Lung (tissue), 13 donors: ENCODE measurements around the gene PRKD3. TPM values are rescaled to one million over a fixed set of nuclear protein-coding genes. Genes with fewer than 3 reads are reported as not detected.

Experiments used
- ATAC-seq: fragments of 200-7000 bp; cut with Tn5 transposase; one replicate; pipeline ENCODE4 v1.9.1; 2020; ENCODE audit warnings: moderate number of reproducible peaks; ENCODE audit not compliant: insufficient read depth, low FRiP score
- DNase-seq, 3 donors: peaks; one replicate each; pipeline ENCODE4 v3.0.0-alpha.2; 2013 to 2017
- H3K27ac ChIP-seq, 2 donors: one replicate each; pipeline ENCODE4 v1.5.1; 2013; ENCODE audit warnings: mild to moderate bottlenecking in 2 of 2, moderate library complexity in 2 of 2, control low read depth in 1 of 2, inconsistent platforms in 1 of 2, low read depth in 1 of 2, low read length in 1 of 2
- H3K27me3 ChIP-seq, 3 donors: one replicate each; pipeline ENCODE4 v1.5.1; 2013; ENCODE audit warnings: low read length in 2 of 3; ENCODE audit not compliant: control insufficient read depth in 3 of 3, insufficient read depth in 3 of 3
- H3K36me3 ChIP-seq, 4 donors: one replicate each; pipeline ENCODE4 v1.5.1; 2013; ENCODE audit warnings: low read length in 4 of 4, mild to moderate bottlenecking in 1 of 4, moderate library complexity in 1 of 4; ENCODE audit not compliant: control insufficient read depth in 4 of 4, insufficient read depth in 4 of 4
- H3K4me1 ChIP-seq, 5 donors: one replicate each; pipeline ENCODE4 v1.5.1; 2013; ENCODE audit warnings: low read length in 5 of 5, mild to moderate bottlenecking in 2 of 5, moderate library complexity in 1 of 5; ENCODE audit not compliant: control insufficient read depth in 5 of 5, insufficient read depth in 5 of 5
- H3K4me3 ChIP-seq: one replicate; pipeline ENCODE4 v1.5.1; 2013; ENCODE audit warnings: mild to moderate bottlenecking, control low read depth, moderate library complexity
- H3K9ac ChIP-seq, 2 donors: one replicate each; pipeline ENCODE4 v1.5.1; 2013; ENCODE audit warnings: low read length in 2 of 2, control low read depth in 1 of 2; ENCODE audit not compliant: insufficient read depth in 1 of 2
- H3K9me3 ChIP-seq, 4 donors: one replicate each; pipeline ENCODE4 v1.5.1; 2013; ENCODE audit warnings: low read length in 3 of 4, mild to moderate bottlenecking in 1 of 4, moderate library complexity in 1 of 4; ENCODE audit not compliant: control insufficient read depth in 4 of 4, insufficient read depth in 3 of 4
- WGBS, 2 donors: extraction: QIAGEN DNeasy Blood & Tissue Kit; methylation state at CpG; one replicate each; pipeline ENCODE4 v1.1.7; 2013; 5-methylcytosine and 5-hydroxymethylcytosine counted together
- polyA plus RNA-seq, 2 donors: library from polyadenylated mRNA; stranded (reverse); fragments of 200-250 nt; gene quantifications; one replicate each; pipeline ENCODE4 v1.2.1, GENCODE V29; 2013
- small RNA-seq: library from RNA; depleted of rRNA; stranded (forward); fragments of <200 nt; gene quantifications from one replicate; pipeline ENCODE3, GENCODE V24; 2014; ENCODE audit warnings: low replicate concordance
- total RNA-seq, 2 donors: library from RNA; depleted of rRNA in 1 of 2; stranded (reverse); fragments of >200 nt in 1 of 2; gene quantifications; one replicate each; pipeline ENCODE4 v1.2.1, GENCODE V29; 2014 to 2021
- TF ChIP-seq, protein P1 (sequence below): IDR thresholded peaks from 2 replicates; pipeline ENCODE4 v1.5.1; 2012; ENCODE audit warnings: mild to moderate bottlenecking; ENCODE audit errors: control extremely low read depth, extremely low read depth
- donor health status: control.
- donor health status: control.
- donor health status: Bipolar disorder and iron deficiency.
- donor health status: healthy.
- donor health status: DM: yes; HTN: yes; CAD: no.

The PRKD3 gene
- total and polyA plus RNA-seq, 4 donors: 6.4 to 60.8 (median 22.5) TPM

DNA sequence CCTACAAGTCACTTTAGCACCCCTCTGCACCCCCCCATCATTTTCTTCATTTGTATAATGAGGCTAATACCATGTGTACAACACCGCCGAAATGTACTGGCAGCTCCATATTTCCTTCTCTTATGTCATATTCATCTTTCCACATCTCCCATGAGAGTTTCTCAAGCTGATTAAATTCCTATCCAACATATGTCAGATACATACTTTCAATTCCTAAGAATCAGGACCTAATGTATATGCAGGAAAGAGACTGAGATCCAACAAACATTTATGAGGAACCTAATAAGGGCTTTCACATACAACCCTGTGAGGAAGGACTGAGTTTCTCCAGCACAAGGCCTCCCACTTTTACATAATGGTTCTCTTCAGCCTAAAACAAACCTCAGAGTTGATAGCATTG, 41.9 kb downstream of the PRKD3 start:
- no peak overlapping the region for H3K4me3 ChIP-seq
- H3K27ac ChIP-seq: peak overlapping the region in 1 of 2 donors; percentile 22
- DNase-seq: no peak
- 92 to 98% methylated on average over 2 of the region's 2 CpGs for WGBS, 2 donors
- H3K27me3 ChIP-seq: no peaks in the 10 kb centered on the region
- no peak overlapping the region for H3K9ac ChIP-seq
- H3K9me3 ChIP-seq: no peaks in the 10 kb centered on the region
- ATAC-seq: no peak
- H3K36me3 ChIP-seq: peaks cover 3 to 33% (median 8%) of the 10 kb centered on the region in 4 donors
- TF ChIP-seq, protein P1, sequence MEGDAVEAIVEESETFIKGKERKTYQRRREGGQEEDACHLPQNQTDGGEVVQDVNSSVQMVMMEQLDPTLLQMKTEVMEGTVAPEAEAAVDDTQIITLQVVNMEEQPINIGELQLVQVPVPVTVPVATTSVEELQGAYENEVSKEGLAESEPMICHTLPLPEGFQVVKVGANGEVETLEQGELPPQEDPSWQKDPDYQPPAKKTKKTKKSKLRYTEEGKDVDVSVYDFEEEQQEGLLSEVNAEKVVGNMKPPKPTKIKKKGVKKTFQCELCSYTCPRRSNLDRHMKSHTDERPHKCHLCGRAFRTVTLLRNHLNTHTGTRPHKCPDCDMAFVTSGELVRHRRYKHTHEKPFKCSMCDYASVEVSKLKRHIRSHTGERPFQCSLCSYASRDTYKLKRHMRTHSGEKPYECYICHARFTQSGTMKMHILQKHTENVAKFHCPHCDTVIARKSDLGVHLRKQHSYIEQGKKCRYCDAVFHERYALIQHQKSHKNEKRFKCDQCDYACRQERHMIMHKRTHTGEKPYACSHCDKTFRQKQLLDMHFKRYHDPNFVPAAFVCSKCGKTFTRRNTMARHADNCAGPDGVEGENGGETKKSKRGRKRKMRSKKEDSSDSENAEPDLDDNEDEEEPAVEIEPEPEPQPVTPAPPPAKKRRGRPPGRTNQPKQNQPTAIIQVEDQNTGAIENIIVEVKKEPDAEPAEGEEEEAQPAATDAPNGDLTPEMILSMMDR: no peak
- no peaks in the 10 kb centered on the region for H3K4me1 ChIP-seq

DNA sequence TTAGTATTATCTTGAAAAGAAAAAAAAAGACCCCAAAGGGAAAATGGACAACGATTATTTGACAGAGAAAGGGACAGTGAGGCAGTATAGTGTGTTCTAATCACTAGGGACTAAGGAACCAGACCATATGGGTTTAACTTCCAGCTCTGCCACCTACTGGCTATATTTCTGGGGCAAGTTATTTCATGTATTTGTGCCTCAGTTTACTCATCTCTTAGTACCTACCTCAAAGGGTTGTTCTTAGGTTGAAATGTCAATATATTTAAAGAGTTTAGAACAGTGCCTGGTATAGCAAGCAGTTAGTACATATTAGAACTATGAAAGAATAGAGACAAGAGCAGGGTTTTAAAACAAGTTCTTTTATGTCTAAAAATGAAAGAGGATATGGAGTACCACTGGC, 42.7 kb downstream of the PRKD3 start:
- peaks cover 3 to 33% (median 8%) of the 10 kb centered on the region in 4 donors for H3K36me3 ChIP-seq

DNA sequence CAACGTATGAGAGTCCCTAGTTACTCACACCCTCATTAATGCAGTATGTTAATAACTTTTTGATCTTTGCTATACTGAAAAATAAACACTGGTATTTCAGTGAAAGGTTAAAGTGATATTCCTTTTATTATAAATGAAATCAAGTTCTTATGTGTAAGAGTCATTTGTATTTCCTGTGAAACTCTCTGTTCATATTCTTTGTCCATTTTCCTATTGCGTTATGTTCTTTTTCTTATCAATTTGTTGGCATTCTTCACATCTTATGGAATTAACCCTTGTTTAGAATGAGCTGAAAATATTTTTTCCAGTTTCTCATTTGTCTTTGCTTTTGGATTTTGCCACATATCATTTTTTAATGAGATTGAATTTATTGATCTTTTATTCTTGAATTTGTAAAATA, 48.3 kb downstream of the PRKD3 start:
- DNase-seq (no peak), ATAC-seq (no peak)
- H3K27ac ChIP-seq: no peak overlapping the region
- 88 to 91% methylated on average over 2 of the region's 2 CpGs for WGBS, 2 donors
- no peaks in the 10 kb centered on the region for H3K27me3 ChIP-seq
- H3K4me1 ChIP-seq: no peaks in the 10 kb centered on the region
- H3K36me3 ChIP-seq: peaks cover 11 to 41% (median 16%) of the 10 kb centered on the region in 4 donors
- no peaks in the 10 kb centered on the region for H3K9me3 ChIP-seq
- no peak overlapping the region for H3K4me3 ChIP-seq
- TF ChIP-seq, protein P1: no peak
- H3K9ac ChIP-seq: no peak overlapping the region

More for the DNA sequence above, 42.7 kb downstream of the PRKD3 start:
- Histone ChIP-seq H3K27me3 (no peaks in the 10 kb centered on the region), H3K4me1 (no peaks in the 10 kb centered on the region), H3K4me3 (no peak overlapping the region), H3K9me3 (no peaks in the 10 kb centered on the region), H3K9ac (no peak overlapping the region), H3K27ac (no peak overlapping the region)
- DNase-seq (no peak), ATAC-seq (no peak)
- TF ChIP-seq, protein P1: no peak
- 95% methylated on average over 1 of the region's 1 CpG for WGBS, 2 donors

Small RNA genes within 50 kb of the gene (small RNA-seq; reads per million reads assigned to genes)
- gene RNU6-939P: not detected

Other genes starting within 250 kb of the PRKD3 start
- gene HEATR5B, start 240.5 kb downstream of the PRKD3 start, total RNA-seq: 10 to 100 TPM; 25.1 to 54.9 TPM
- 1 to 10 TPM; 6.5 to 7.1 TPM for gene HEATR5B, start 240.5 kb downstream of the PRKD3 start, polyA plus RNA-seq
- gene GPATCH11, start 240.3 kb downstream of the PRKD3 start, total RNA-seq: 1 to 10 TPM; 7.7 to 7.8 TPM
- 1 to 10 TPM; 2.9 to 5.3 TPM for gene GPATCH11, start 240.3 kb downstream of the PRKD3 start, polyA plus RNA-seq
- 10 to 100 TPM; 30.2 to 40.1 TPM for gene EIF2AK2, start 167.9 kb downstream of the PRKD3 start, total RNA-seq
- 1 to 10 TPM; 7.5 to 9.5 TPM for gene EIF2AK2, start 167.9 kb downstream of the PRKD3 start, polyA plus RNA-seq
- not detected for gene SULT6B1, start 136.2 kb downstream of the PRKD3 start, total RNA-seq
- not detected for gene SULT6B1, start 136.2 kb downstream of the PRKD3 start, polyA plus RNA-seq
- gene CEBPZOS, start 128.3 kb downstream of the PRKD3 start, total RNA-seq: 10 to 100 TPM; 28.9 to 30.3 TPM
- gene CEBPZOS, start 128.3 kb downstream of the PRKD3 start, polyA plus RNA-seq: 10 to 100 TPM; 19.5 to 59.4 TPM
- 10 to 100 TPM; 36.7 to 51.3 TPM for gene CEBPZ, start 93.2 kb downstream of the PRKD3 start, total RNA-seq
- 10 to 100 TPM; 38.6 to 66.7 TPM for gene CEBPZ, start 93.2 kb downstream of the PRKD3 start, polyA plus RNA-seq
- 10 to 100 TPM; 13.1 to 25.3 TPM for gene NDUFAF7, start 93.2 kb downstream of the PRKD3 start, total RNA-seq
- gene NDUFAF7, start 93.2 kb downstream of the PRKD3 start, polyA plus RNA-seq: 10 to 100 TPM in 1 of 2 donors, 1 to 10 TPM in 1; 9.2 to 16.4 TPM
- 1 to 10 TPM; 5.8 to 9.1 TPM for gene QPCT, start 19.8 kb upstream of the PRKD3 start, total RNA-seq
- gene QPCT, start 19.8 kb upstream of the PRKD3 start, polyA plus RNA-seq: 10 to 100 TPM in 1 of 2 donors, 1 to 10 TPM in 1; 3.0 to 34.1 TPM